ENCODE results near the gene AK5. TPM values are rescaled to one million over a fixed set of nuclear protein-coding genes. Genes with fewer than 3 reads are reported as not detected.
A peak's percentile ranks its signal among the peaks of the same experiment; 100 is the strongest.
"Not testable (repeated sequence)": the region's sequence is repeated elsewhere in the genome, so short reads cannot be mapped to it uniquely, and the experiment has no call there.

The AK5 gene
- total RNA-seq, 4 donors from 2014 or later: 0.79 to 4.1 TPM; not detected in 2

DNA sequence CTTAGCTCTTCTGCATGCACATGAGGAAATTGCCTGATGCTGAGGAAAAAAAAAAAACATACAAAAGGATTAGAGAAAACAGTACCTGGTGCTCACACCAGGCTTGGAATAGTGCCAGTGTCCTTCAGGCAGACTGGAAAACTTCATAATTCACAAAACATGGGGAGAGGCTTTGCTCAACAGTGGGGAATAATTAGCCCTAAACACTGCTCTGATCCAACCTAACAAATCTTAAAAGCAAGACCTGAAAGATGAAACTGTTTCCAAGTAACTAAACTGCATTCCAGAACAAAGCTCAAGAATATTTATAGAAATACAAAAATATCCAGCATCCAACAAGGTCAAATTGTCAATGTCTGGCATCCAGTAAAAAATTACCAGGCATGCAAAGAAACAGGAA lies 124.8 kb downstream of the AK5 start:
- Histone ChIP-seq H3K9me3 (no peaks in the 10 kb centered on the region), H3K4me1 (peaks cover 0 to under 1% (median 0%) of the 10 kb centered on the region in 4 donors), H3K27ac (no peak overlapping the region), H3K36me3 (no peaks in the 10 kb centered on the region), H3K27me3 (no peaks in the 10 kb centered on the region), H3K4me3 (no peak overlapping the region)
- TF ChIP-seq POLR2A (IDR thresholded peaks at IDR 0.05): no peak
- intact Hi-C loops (cut with DNase I; ENCODE audit: low total_unique reads): no loop called here
- in situ Hi-C loops (cut with MboI; ENCODE audit: low pct_ligation_motif_present in 1 of 4, low pct_unique_long_range_greater_than_20kb in 1 of 4, low sequenced_read_pairs in 3 of 4): no loop called here
- no peak for DNase-seq

DNA sequence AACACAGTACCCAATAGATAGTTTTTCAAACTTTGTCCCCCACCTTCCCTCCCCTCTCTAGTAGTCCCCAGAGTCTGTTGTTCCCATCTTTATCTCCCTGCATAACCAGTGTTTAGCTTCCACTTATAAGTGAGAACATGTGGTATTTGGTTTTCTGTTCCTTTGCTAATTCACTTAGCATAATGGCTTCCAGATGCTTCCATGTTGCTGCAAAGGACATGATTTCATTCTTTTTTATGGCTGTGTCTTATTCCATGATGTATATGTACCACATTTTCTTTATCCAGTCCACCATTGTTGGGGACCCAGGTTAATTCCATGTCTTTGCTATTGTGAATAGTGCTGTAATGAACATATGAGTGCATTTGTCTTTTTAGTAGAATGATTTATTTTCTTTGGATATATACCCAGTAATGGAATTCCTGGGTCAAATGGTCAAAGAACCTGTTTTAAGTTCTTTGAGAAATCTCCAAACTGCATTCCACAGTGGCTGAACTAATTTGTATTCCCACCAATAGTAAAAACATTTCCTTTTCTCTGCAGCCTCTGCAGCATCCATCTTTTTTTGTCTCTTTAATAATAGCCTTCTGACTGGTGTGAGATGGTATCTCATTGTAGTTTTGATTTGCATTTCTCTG lies 126.0 kb downstream of the AK5 start:
- Histone ChIP-seq H3K4me3 (no peak overlapping the region), H3K9me3 (no peaks in the 10 kb centered on the region), H3K4me1 (peaks cover 0 to 10% (median 0%) of the 10 kb centered on the region in 4 donors), H3K27me3 (no peaks in the 10 kb centered on the region), H3K36me3 (no peaks in the 10 kb centered on the region), H3K27ac (no peak overlapping the region)
- in situ Hi-C loops (cut with MboI; ENCODE audit: low pct_ligation_motif_present in 1 of 4, low pct_unique_long_range_greater_than_20kb in 1 of 4, low sequenced_read_pairs in 3 of 4) (no loop called here), intact Hi-C loops (cut with DNase I; ENCODE audit: low total_unique reads) (no loop called here)
- TF ChIP-seq, protein P1, sequence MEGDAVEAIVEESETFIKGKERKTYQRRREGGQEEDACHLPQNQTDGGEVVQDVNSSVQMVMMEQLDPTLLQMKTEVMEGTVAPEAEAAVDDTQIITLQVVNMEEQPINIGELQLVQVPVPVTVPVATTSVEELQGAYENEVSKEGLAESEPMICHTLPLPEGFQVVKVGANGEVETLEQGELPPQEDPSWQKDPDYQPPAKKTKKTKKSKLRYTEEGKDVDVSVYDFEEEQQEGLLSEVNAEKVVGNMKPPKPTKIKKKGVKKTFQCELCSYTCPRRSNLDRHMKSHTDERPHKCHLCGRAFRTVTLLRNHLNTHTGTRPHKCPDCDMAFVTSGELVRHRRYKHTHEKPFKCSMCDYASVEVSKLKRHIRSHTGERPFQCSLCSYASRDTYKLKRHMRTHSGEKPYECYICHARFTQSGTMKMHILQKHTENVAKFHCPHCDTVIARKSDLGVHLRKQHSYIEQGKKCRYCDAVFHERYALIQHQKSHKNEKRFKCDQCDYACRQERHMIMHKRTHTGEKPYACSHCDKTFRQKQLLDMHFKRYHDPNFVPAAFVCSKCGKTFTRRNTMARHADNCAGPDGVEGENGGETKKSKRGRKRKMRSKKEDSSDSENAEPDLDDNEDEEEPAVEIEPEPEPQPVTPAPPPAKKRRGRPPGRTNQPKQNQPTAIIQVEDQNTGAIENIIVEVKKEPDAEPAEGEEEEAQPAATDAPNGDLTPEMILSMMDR (IDR thresholded peaks at IDR 0.05): no peak
- TF ChIP-seq POLR2A (IDR thresholded peaks at IDR 0.05): no peak
- TF ChIP-seq EP300 (IDR thresholded peaks at IDR 0.05; ENCODE audit: low read depth): no peak
- no peak for TF ChIP-seq POLR2AphosphoS5 (IDR thresholded peaks at IDR 0.05)
- DNase-seq: no peak

DNA sequence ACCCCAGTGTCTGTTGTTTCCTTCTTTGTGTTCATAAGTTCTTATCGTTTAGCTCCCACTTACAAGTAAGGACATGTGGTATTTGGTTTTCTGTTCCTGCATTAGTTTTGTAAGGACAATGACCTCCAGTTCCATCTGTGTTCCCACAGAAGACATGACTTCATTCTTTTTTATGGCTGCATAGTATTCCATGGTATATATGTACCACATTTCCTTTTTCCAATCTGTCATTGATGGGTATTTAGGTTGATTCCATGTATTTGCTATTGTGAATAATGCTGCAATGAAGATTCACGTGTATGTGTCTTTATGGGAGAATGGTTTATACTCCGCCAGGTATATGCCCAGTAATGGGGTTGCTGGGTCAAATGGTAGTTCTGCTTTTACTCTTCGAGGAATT lies 127.1 kb downstream of the AK5 start:
- H3K9me3 ChIP-seq; DNase-seq; H3K36me3 ChIP-seq; H3K27me3 ChIP-seq; in situ Hi-C loops (cut with MboI; ENCODE audit: low pct_ligation_motif_present in 1 of 4, low pct_unique_long_range_greater_than_20kb in 1 of 4, low sequenced_read_pairs in 3 of 4); intact Hi-C loops (cut with DNase I; ENCODE audit: low total_unique reads); H3K4me3 ChIP-seq; H3K27ac ChIP-seq: not testable (repeated sequence)
- WGBS, 2 donors (ENCODE audit: low coverage in 1 of 2): 84 to 87% methylated on average over 3 to 4 of the region's 4 CpGs
- H3K4me1 ChIP-seq: peaks cover 0 to 14% (median 0%) of the 10 kb centered on the region in 4 donors

DNA sequence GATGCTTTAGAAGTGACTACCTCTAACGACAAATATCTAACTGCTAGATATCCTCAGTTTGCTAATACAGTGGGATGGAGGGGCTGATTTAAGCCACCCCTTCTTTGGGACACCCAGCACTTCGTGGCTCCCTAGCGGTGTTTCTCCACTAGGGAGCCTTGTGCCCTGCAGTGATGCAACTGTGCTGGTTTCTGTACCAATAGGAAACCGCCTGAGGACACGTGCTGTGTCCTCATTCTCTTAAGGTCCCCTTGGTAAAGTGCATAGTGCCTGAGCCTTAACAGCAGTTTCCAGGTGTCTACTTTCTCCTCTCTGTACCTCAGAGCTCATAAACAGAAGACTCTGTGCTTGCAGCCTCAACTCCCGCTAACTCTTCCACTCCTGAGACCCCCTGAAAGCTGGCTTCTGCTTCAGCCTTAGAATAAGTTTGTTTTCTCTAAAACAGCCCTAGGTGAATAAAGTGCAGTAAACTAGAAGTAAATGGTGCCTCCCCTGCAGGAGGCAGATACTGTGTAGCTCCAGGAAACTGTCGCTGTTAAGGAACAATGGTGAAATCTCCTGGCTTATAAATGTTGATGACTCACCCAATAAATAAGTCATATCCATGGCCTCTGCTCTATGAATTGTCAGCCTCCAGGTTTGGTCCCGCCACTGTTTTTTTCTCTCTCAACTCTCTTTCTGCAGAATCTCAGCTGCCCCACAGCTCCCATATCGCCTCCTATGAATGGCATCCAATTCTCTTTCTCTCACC lies 130.4 kb downstream of the AK5 start:
- no peak for TF ChIP-seq EP300 (IDR thresholded peaks at IDR 0.05; ENCODE audit: low read depth)
- no peak for TF ChIP-seq POLR2AphosphoS5 (IDR thresholded peaks at IDR 0.05)
- no peak for TF ChIP-seq POLR2A (IDR thresholded peaks at IDR 0.05)
- TF ChIP-seq, protein P1 (IDR thresholded peaks at IDR 0.05): no peak
- DNase-seq: no peak
- intact Hi-C loops (cut with DNase I; ENCODE audit: low total_unique reads) (no loop called here), in situ Hi-C loops (cut with MboI; ENCODE audit: low pct_ligation_motif_present in 1 of 4, low pct_unique_long_range_greater_than_20kb in 1 of 4, low sequenced_read_pairs in 3 of 4) (no loop called here)
- Histone ChIP-seq H3K4me3 (no peak overlapping the region), H3K4me1 (peaks cover 0 to 14% (median 0%) of the 10 kb centered on the region in 4 donors), H3K9me3 (no peaks in the 10 kb centered on the region), H3K27me3 (no peaks in the 10 kb centered on the region), H3K36me3 (no peaks in the 10 kb centered on the region), H3K27ac (peak overlapping the region in 1 of 4 donors; percentile 19)
- 74 to 82% methylated on average over 5 to 9 of the region's 9 CpGs for WGBS, 2 donors (ENCODE audit: low coverage in 1 of 2)

DNA sequence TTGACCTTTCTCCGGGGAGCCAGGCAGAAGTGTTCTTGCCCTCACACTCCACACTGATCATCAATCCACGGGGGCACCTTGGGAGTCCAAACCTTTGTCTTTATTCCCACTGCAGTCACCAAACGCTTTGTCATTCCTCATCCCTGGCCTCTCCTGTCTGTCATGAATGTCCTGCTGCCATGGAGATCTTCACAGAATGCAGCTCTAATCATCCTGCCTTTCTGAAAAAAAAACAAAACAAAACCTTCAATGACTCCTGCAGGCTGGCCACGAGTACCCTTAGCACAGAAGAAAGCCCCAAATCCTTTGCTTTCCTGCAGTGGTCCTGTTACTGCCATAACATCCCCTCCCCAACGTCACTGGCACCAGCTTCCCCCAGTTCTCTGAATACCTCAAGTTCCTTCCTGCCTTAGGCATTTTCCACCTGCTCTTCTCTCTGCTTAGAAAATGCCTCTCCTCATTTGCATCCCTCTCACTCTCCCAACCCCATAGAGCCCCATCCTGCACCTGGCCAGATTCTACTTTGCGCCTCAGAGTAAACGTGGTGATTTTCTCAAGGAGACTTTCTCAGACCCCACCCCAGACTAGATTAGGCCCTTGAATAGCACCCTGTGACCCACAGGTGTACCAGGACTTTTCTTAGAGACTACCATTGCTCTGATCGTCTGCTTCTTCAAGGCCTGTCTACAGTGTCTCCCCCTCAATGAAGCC lies 131.2 kb downstream of the AK5 start:
- Histone ChIP-seq H3K36me3 (no peaks in the 10 kb centered on the region), H3K4me1 (peaks cover 0 to 14% (median 0%) of the 10 kb centered on the region in 4 donors), H3K27ac (no peak overlapping the region), H3K27me3 (no peaks in the 10 kb centered on the region), H3K9me3 (no peaks in the 10 kb centered on the region), H3K4me3 (no peak overlapping the region)
- no peak for DNase-seq
- in situ Hi-C loops (cut with MboI; ENCODE audit: low pct_ligation_motif_present in 1 of 4, low pct_unique_long_range_greater_than_20kb in 1 of 4, low sequenced_read_pairs in 3 of 4) (no loop called here), intact Hi-C loops (cut with DNase I; ENCODE audit: low total_unique reads) (no loop called here)
- 57 to 60% methylated on average over 3 to 8 of the region's 8 CpGs for WGBS, 2 donors (ENCODE audit: low coverage in 1 of 2)
- no peak for TF ChIP-seq POLR2AphosphoS5 (IDR thresholded peaks at IDR 0.05)
- no peak for TF ChIP-seq EP300 (IDR thresholded peaks at IDR 0.05; ENCODE audit: low read depth)
- TF ChIP-seq, protein P1 (IDR thresholded peaks at IDR 0.05): no peak
- no peak for TF ChIP-seq POLR2A (IDR thresholded peaks at IDR 0.05)

All from transverse colon (tissue), 4 donors.